ENCODE data around the gene ESRP2. TPM values are rescaled to one million over a fixed set of nuclear protein-coding genes. Genes with fewer than 3 reads are reported as not detected.

The ESRP2 gene
- total and polyA plus RNA-seq, 2 donors (not counting 3 experiments of a cell fraction or from before 2014, with no cell fraction given): 0.57 to 0.66 TPM

- H3K36me3 ChIP-seq (ENCODE audit: control insufficient read depth in 2 of 2, extremely low read depth in 1 of 2, insufficient read depth in 2 of 2, low read length in 2 of 2): peaks cover 4% of the 10 kb centered on the region in 2 experiments
- CTCF ChIA-PET: interaction anchor here (1.8 to 4.0 kb wide), 4 partner anchors 12 to 46 kb away, joined by 5 to 25 read pairs (median 12); partner anchors contain the start of gene SLC7A6
Observed at GRCh38 chr16:68283346-68283745, 47.4 kb upstream of the ESRP2 start.

More at GRCh38 chr16:68283346-68283745, 47.4 kb upstream of the ESRP2 start:
- FAIRE-seq (no peak), DNase-seq (ENCODE audit: low read depth, low spot score) (no peak)
- Histone ChIP-seq H3K9ac (replicated peaks; ENCODE audit: extremely low read depth, insufficient read depth, low read length) (no peak overlapping the region), H4K20me1 (replicated peaks; ENCODE audit: control insufficient read depth, extremely low read depth, insufficient read depth, low read length) (no peaks in the 10 kb centered on the region), H3K27ac (ENCODE audit: insufficient read depth, low read depth, low read length) (no peak overlapping the region), H3K9me3 (replicated peaks; ENCODE audit: control insufficient read depth, insufficient read depth, low read length) (no peaks in the 10 kb centered on the region), H3K27me3 (ENCODE audit: control insufficient read depth in 2 of 2, insufficient read depth in 2 of 2, low read length in 2 of 2) (no peaks in the 10 kb centered on the region), H3K9me1 (replicated peaks; ENCODE audit: control insufficient read depth, extremely low read depth, insufficient read depth, low read length) (no peaks in the 10 kb centered on the region), H3K79me2 (ENCODE audit: control insufficient read depth, insufficient read depth, low read length) (peaks cover 53% of the 10 kb centered on the region), H2AFZ (ENCODE audit: low read depth, low read length) (no peak overlapping the region), H3K4me3 (replicated peaks in 1 of 3; ENCODE audit: insufficient read depth in 1 of 3, low read depth in 1 of 3, low read length in 3 of 3) (no peak overlapping the region), H3K4me2 (ENCODE audit: insufficient read depth, low read length) (no peak overlapping the region), H3K4me1 (ENCODE audit: control insufficient read depth, extremely low read depth, insufficient read depth, low read length) (peaks cover 39% of the 10 kb centered on the region)
- no TSS peak for BruUV-seq (replicated peaks)
- dilution Hi-C loops (cut with MboI; ENCODE audit: extremely low pct_ligation_motif_present, low sequenced_read_pairs) (no loop called here), intact Hi-C loops (cut with micrococcal nuclease) (no loop called here)
- POLR2A ChIA-PET: interaction anchor here (1.0 kb wide), 1 partner anchor 8 kb away, joined by 3 read pairs; no protein-coding TSS in a partner anchor
- TF ChIP-seq MYC (IDR thresholded peaks at IDR 0.05; ENCODE audit: low read depth, low read length): no peak
- no peak for TF ChIP-seq POLR2AphosphoS5 (IDR thresholded peaks at IDR 0.05; ENCODE audit: insufficient read depth, low read depth, low read length)
- TF ChIP-seq POLR2A (IDR thresholded peaks at IDR 0.05; ENCODE audit: low read depth, low read length): no peak
- TF ChIP-seq, protein P1, sequence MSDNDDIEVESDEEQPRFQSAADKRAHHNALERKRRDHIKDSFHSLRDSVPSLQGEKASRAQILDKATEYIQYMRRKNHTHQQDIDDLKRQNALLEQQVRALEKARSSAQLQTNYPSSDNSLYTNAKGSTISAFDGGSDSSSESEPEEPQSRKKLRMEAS (IDR thresholded peaks at IDR 0.05; ENCODE audit: insufficient read depth, insufficient read length): no peak
- no peak for TF ChIP-seq CTCF (IDR thresholded peaks at IDR 0.05; ENCODE audit: extremely low read depth in 1 of 2, insufficient read depth in 1 of 2, low read depth in 1 of 2, low read length in 2 of 2)
- TF ChIP-seq EZH2 (IDR thresholded peaks at IDR 0.05; ENCODE audit: borderline replicate concordance, low read depth, low read length, severe bottlenecking): no peak
- no peak for TF ChIP-seq GATA2 (IDR thresholded peaks at IDR 0.05; ENCODE audit: insufficient read depth, insufficient read length, low read depth, low read length)
- TF ChIP-seq JUN (IDR thresholded peaks at IDR 0.05; ENCODE audit: borderline replicate concordance, insufficient read depth, insufficient read length, low read depth): no peak
- no peak for TF ChIP-seq FOS (IDR thresholded peaks at IDR 0.05; ENCODE audit: borderline replicate concordance, insufficient read depth, low read length)
